ENCODE results near the gene CEP70.
"Not testable (repeated sequence)": the region's sequence is repeated elsewhere in the genome, so short reads cannot be mapped to it uniquely, and the experiment has no call there.

Gene CEP70

GRCh38 chr3:138578961-138579574 lies 15.0 kb downstream of the CEP70 start:
- H3K4me1 ChIP-seq (ENCODE audit: control insufficient read depth in 1 of 2, insufficient read depth in 1 of 2, low read depth in 1 of 2, low read length in 1 of 2) = no peaks in the 10 kb centered on the region
- TF ChIP-seq, protein P1, sequence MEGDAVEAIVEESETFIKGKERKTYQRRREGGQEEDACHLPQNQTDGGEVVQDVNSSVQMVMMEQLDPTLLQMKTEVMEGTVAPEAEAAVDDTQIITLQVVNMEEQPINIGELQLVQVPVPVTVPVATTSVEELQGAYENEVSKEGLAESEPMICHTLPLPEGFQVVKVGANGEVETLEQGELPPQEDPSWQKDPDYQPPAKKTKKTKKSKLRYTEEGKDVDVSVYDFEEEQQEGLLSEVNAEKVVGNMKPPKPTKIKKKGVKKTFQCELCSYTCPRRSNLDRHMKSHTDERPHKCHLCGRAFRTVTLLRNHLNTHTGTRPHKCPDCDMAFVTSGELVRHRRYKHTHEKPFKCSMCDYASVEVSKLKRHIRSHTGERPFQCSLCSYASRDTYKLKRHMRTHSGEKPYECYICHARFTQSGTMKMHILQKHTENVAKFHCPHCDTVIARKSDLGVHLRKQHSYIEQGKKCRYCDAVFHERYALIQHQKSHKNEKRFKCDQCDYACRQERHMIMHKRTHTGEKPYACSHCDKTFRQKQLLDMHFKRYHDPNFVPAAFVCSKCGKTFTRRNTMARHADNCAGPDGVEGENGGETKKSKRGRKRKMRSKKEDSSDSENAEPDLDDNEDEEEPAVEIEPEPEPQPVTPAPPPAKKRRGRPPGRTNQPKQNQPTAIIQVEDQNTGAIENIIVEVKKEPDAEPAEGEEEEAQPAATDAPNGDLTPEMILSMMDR (IDR thresholded peaks at IDR 0.05) = no peak
- no peak overlapping the region for H3K27ac ChIP-seq
- H3K9me3 ChIP-seq = no peaks in the 10 kb centered on the region
- no peaks in the 10 kb centered on the region for H3K27me3 ChIP-seq
- no peaks in the 10 kb centered on the region for H3K36me3 ChIP-seq
- no peak overlapping the region for H3K4me3 ChIP-seq (ENCODE audit: low read depth in 1 of 2, low read length in 1 of 2)

DNA sequence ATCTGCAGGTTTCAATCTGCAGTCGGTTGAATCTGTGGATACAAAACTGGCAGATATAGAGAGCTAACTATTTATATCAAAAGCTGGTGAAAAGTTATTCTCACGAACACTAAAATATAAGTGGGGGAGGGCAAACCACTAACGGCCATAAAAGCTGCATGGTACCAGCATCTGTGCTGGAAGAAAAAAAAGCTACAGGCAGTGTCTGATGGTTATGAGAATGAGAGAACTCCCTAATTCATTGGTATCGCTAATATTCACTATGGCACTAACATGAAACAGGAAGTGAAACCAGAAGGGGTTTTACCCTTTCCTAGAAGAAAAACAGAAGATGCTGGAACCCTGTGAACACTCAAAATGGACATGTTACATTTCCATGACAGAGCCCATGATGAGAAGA lies 15.9 kb downstream of the CEP70 start:
- H3K4me1 ChIP-seq (ENCODE audit: control insufficient read depth in 1 of 2, insufficient read depth in 1 of 2, low read depth in 1 of 2, low read length in 1 of 2) = no peaks in the 10 kb centered on the region
- H3K9me3 ChIP-seq = no peaks in the 10 kb centered on the region
- no peaks in the 10 kb centered on the region for H3K27me3 ChIP-seq
- no peak overlapping the region for H3K27ac ChIP-seq
- H3K4me3 ChIP-seq (ENCODE audit: low read depth in 1 of 2, low read length in 1 of 2) = no peak overlapping the region
- TF ChIP-seq, protein P1 (IDR thresholded peaks at IDR 0.05) = no peak
- no peaks in the 10 kb centered on the region for H3K36me3 ChIP-seq

DNA sequence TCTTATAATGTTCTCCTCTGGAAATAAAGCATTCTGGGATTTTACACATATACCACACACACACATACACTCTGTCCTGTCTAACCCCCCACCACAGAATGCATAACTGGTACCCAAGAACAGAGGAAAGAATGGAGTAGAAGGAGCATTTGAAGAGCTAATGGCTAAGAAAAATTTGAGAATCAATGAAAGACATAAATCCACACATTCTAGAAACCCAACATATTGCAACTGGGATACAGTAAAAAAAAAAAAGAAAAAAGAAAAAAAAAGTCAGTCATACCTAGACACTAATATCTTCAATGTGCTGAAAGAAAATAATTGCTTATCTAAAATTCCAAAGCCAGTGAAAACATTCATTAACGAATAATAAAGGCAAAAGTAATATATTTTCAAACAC lies 20.9 kb downstream of the CEP70 start:
- H3K9me3 ChIP-seq = no peaks in the 10 kb centered on the region
- no peak overlapping the region for H3K27ac ChIP-seq
- no peaks in the 10 kb centered on the region for H3K4me1 ChIP-seq (ENCODE audit: control insufficient read depth in 1 of 2, insufficient read depth in 1 of 2, low read depth in 1 of 2, low read length in 1 of 2)
- no peaks in the 10 kb centered on the region for H3K36me3 ChIP-seq
- no peaks in the 10 kb centered on the region for H3K27me3 ChIP-seq
- H3K4me3 ChIP-seq (ENCODE audit: low read depth in 1 of 2, low read length in 1 of 2) = no peak overlapping the region
- TF ChIP-seq, protein P1 (IDR thresholded peaks at IDR 0.05) = no peak

- H3K4me1 ChIP-seq (ENCODE audit: control insufficient read depth in 1 of 2, insufficient read depth in 1 of 2, low read depth in 1 of 2, low read length in 1 of 2); H3K27me3 ChIP-seq; H3K36me3 ChIP-seq; H3K27ac ChIP-seq; H3K4me3 ChIP-seq (ENCODE audit: low read depth in 1 of 2, low read length in 1 of 2); H3K9me3 ChIP-seq: not testable (repeated sequence)
These were observed 24.4 kb downstream of the CEP70 start for GRCh38 chr3:138569624-138570023.

- TF ChIP-seq, protein P1 (IDR thresholded peaks at IDR 0.05) = no peak
- H3K27ac ChIP-seq = no peak overlapping the region
- H3K9me3 ChIP-seq = no peaks in the 10 kb centered on the region
These were observed 25.0 kb downstream of the CEP70 start for GRCh38 chr3:138569090-138569489.

DNA sequence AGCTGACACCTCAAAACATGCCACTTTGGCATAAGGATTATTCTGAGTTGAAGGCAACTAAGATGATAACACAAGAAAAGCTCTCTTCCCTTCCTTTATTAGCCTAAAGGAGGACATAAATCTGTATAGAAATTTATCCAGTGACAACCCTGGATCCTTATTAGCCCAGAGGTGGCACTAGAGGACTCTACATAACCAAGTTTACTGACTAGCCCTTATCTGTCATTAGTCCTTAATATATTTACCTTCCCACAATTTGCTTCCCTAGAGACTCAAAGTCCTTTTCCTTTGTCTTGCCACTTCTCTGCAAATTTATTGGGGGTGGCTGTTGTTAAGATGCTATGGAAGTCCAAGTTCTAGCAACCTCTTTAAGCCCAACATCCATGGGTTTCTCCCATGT lies 26.7 kb downstream of the CEP70 start:
- Histone ChIP-seq H3K9me3 (no peaks in the 10 kb centered on the region), H3K27me3 (no peaks in the 10 kb centered on the region), H3K36me3 (no peaks in the 10 kb centered on the region), H3K27ac (no peak overlapping the region), H3K4me3 (ENCODE audit: low read depth in 1 of 2, low read length in 1 of 2) (no peak overlapping the region), H3K4me1 (ENCODE audit: control insufficient read depth in 1 of 2, insufficient read depth in 1 of 2, low read depth in 1 of 2, low read length in 1 of 2) (no peaks in the 10 kb centered on the region)
- TF ChIP-seq, protein P1 (IDR thresholded peaks at IDR 0.05) = no peak

More at GRCh38 chr3:138569090-138569489, 25.0 kb downstream of the CEP70 start:
- Histone ChIP-seq H3K4me3 (ENCODE audit: low read depth in 1 of 2, low read length in 1 of 2) (no peak overlapping the region), H3K27me3 (no peaks in the 10 kb centered on the region), H3K4me1 (ENCODE audit: control insufficient read depth in 1 of 2, insufficient read depth in 1 of 2, low read depth in 1 of 2, low read length in 1 of 2) (no peaks in the 10 kb centered on the region), H3K36me3 (no peaks in the 10 kb centered on the region)

DNA sequence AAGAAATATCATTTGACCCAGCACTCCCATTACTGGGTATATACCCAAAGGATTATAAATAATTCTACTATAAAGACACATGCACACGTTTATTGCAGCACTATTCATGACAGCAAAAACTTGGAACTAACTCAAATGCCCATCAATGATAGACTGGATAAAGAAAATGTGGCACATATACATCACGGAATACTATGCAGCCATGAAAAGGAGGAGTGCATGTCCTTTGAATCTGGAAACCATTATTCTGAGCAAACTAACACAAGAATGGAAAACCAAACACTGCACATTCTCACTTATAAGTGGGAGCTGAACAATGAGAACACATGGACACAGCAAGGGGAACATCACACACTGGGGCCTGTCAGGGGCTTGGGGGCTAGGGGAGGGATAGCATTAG lies 27.8 kb downstream of the CEP70 start:
- not testable (repeated sequence) for H3K27me3 ChIP-seq; H3K4me1 ChIP-seq (ENCODE audit: control insufficient read depth in 1 of 2, insufficient read depth in 1 of 2, low read depth in 1 of 2, low read length in 1 of 2); H3K9me3 ChIP-seq; H3K36me3 ChIP-seq; H3K27ac ChIP-seq; H3K4me3 ChIP-seq (ENCODE audit: low read depth in 1 of 2, low read length in 1 of 2)

DNA sequence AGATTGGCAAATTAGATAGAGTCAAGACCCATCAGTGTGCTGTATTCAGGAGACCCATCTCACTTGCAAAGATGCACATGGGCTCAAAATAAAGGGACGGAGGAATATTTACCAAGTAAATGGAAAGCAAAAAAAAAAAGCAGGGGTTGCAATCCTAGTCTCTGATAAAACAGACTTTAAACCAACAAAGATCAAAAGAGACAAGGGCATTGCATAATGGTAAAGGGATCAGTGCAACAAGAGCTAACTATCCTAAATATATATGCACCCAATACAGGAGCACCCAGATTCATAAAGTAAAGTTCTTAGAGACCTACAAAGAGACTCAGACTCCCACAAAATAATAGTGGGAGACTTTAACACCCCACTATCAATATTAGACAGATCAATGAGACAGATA lies 31.2 kb downstream of the CEP70 start:
- H3K27ac ChIP-seq; H3K36me3 ChIP-seq; H3K27me3 ChIP-seq; H3K4me3 ChIP-seq (ENCODE audit: low read depth in 1 of 2, low read length in 1 of 2); H3K4me1 ChIP-seq (ENCODE audit: control insufficient read depth in 1 of 2, insufficient read depth in 1 of 2, low read depth in 1 of 2, low read length in 1 of 2); H3K9me3 ChIP-seq: not testable (repeated sequence)
